ENCODE measurements around the gene CCDC92B.

DNA sequence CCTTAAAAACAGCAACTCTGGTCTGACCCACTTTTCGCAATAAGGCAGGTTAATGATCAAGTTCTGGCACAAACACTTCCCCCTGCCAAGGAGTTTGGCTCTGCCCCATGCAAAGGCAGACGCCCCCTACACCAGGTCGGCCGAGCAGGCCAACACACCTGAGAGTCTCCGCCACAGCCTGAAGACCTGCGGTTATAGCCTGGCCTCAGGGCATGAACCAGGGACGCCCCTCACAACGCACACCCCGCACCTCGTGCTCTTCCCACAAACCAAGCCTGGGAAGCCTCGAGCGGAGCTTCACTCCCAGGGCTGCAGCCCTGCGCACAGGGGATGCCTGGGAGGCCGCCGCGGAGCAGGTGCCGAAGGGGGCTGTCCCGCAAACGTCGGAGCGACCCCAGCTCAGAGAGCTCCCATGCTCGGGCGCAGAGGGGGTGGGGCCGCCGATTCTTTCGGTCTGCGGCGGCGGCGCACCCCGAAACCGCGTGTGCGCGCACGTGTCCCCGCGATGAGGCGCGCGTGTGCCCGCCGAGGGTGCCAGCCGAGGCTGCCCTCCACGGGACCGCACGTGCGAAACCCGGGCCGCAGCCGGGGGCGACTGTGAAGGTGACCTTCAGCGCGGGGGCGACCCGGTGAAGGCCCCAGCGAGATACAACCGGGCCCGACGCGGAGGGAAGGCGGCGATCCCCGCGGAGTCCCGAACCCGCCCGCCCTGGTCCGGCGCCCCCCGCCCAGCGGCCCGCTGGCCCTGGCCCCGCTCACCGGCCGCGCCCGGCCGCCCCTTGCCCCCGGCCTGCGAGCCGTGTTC lies 38.4 kb downstream of the CCDC92B start:
- TF ChIP-seq POLR2AphosphoS5 (IDR thresholded peaks at IDR 0.05; ENCODE audit: low read depth, low read length) (no peak), POLR2A (IDR thresholded peaks at IDR 0.05; ENCODE audit: low read depth, low read length) (no peak)
